ENCODE measurements around the gene NBPF1. TPM values are rescaled to one million over a fixed set of nuclear protein-coding genes. Genes with fewer than 3 reads are reported as not detected.
"Not testable (repeated sequence)": the region's sequence is repeated elsewhere in the genome, so short reads cannot be mapped to it uniquely, and the experiment has no call there.

NBPF1 gene
- total and polyA plus RNA-seq, 9 of the 15 experiments (the other 6 are each of a cell fraction or from before 2014, with no cell fraction given): 5.2 to 42.6 (median 24.1) TPM

- peak; percentile 22; the same call in 1 of the 2 replicates for TF ChIP-seq CREM (IDR thresholded peaks at IDR 0.05; ENCODE audit: low read depth)
- TF ChIP-seq AFF1 (IDR thresholded peaks at IDR 0.05; ENCODE audit: low read depth in 1 of 2, partially characterized antibody in 2 of 2): peak in 1 of 2 experiments; percentile 36
- peak in 1 of 3 experiments; percentile 45; a peak in 1 of 6 replicates for TF ChIP-seq ZBTB11 (CRISPR knock-in tag; IDR thresholded peaks at IDR 0.05)
- TF ChIP-seq MTA3 (IDR thresholded peaks at IDR 0.05; ENCODE audit: borderline replicate concordance): peak; percentile 34; the same call in 1 of the 2 replicates
- 0 out of 4 replicates have a peak, but pooled peaks of 1 of the 2 experiments have one; percentile 10 for TF ChIP-seq TBL1XR1 (IDR thresholded peaks at IDR 0.05; ENCODE audit: low read length in 2 of 2)
- peak; percentile 87 for TF ChIP-seq ZNF384 (IDR thresholded peaks at IDR 0.05; ENCODE audit: low read depth, low read length)
- TF ChIP-seq FOXJ2 (tag; IDR thresholded peaks at IDR 0.05): 0 out of 2 replicates have a peak, but pooled peaks have one; percentile 28
- TF ChIP-seq RNF2 (IDR thresholded peaks at IDR 0.05): peak; percentile 63
- TF ChIP-seq HDAC2 (IDR thresholded peaks at IDR 0.05): 0 out of 2 replicates have a peak, but pooled peaks have one; percentile 30
- TF ChIP-seq TAL1 (IDR thresholded peaks at IDR 0.05): peak; percentile 12; the same call in 1 of the 2 replicates
- peak; percentile 71 to 94; a peak in 3 of 4 replicates for TF ChIP-seq FOXA3 (CRISPR knock-in tag; conservative IDR thresholded peaks at IDR 0.05 in 1 of 2, IDR thresholded peaks at IDR 0.05 in 1 of 2)
- peak; percentile 50; the same call in 1 of the 2 replicates for TF ChIP-seq TCF3 (CRISPR knock-in tag; IDR thresholded peaks at IDR 0.05)
- TF ChIP-seq SMARCA4 (IDR thresholded peaks at IDR 0.05): peak; percentile 49; the same call in 1 of the 2 replicates
- peak; percentile 55; the same call in 1 of the 2 replicates for TF ChIP-seq TEAD4 (IDR thresholded peaks at IDR 0.05; ENCODE audit: low read length)
- TF ChIP-seq TEAD4 (CRISPR knock-in tag; IDR thresholded peaks at IDR 0.05; ENCODE audit: borderline replicate concordance); ATF1 (CRISPR knock-in tag; IDR thresholded peaks at IDR 0.05): not testable (repeated sequence)
- TF ChIP-seq ATF1 (tag; IDR thresholded peaks at IDR 0.05): peak; percentile 30; the same call in 1 of the 2 replicates
- TF ChIP-seq CBFA2T3 (IDR thresholded peaks at IDR 0.05): 0 out of 2 replicates have a peak, but pooled peaks have one; percentile 24
- peak; percentile 36; the same call in 1 of the 2 replicates for TF ChIP-seq PML (IDR thresholded peaks at IDR 0.05; ENCODE audit: low read length)
- TF ChIP-seq ATF7 (IDR thresholded peaks at IDR 0.05): peak; percentile 67
- TF ChIP-seq L3MBTL2 (IDR thresholded peaks at IDR 0.05): peak; percentile 30; the same call in 1 of the 2 replicates
- peak; percentile 70 to 79 for TF ChIP-seq FOXK2 (conservative IDR thresholded peaks at IDR 0.05 in 1 of 2, IDR thresholded peaks at IDR 0.05 in 1 of 2; ENCODE audit: low read depth in 2 of 2)
- 0 out of 2 replicates have a peak, but pooled peaks have one; percentile 10 for TF ChIP-seq CEBPB (tag; IDR thresholded peaks at IDR 0.05)
Observed at GRCh38 chr1:16540421-16540893, 72.9 kb downstream of the NBPF1 start (continued).
